TTC549 (cell line): ENCODE data around the gene AP5Z1.

Experiments used
- FAIRE-seq: peaks from 2 replicates; lab custom pipeline; 2012; peaks lifted over from hg19 to GRCh38; lab: Jason Lieb, UNC

Gene AP5Z1

DNA sequence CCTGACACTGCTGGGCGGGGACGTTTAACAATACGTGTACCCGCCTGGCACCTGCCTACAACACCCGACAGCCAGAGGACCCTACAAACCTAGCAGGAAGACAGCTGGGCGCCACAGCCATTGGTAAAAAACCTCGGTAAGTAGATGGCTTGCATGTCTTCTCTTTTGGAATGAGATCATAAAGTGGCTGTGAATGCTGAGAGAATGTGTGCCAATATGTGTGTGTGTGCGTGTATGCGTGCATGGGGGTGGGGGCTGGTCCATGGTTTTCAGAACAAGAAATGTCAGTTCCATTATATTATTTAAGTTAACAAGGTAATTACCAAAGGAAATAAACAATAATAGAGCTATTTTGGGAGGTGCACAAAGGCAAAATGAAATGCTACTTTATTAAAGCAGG, 47.3 kb downstream of the AP5Z1 start:
- FAIRE-seq = no peak

DNA sequence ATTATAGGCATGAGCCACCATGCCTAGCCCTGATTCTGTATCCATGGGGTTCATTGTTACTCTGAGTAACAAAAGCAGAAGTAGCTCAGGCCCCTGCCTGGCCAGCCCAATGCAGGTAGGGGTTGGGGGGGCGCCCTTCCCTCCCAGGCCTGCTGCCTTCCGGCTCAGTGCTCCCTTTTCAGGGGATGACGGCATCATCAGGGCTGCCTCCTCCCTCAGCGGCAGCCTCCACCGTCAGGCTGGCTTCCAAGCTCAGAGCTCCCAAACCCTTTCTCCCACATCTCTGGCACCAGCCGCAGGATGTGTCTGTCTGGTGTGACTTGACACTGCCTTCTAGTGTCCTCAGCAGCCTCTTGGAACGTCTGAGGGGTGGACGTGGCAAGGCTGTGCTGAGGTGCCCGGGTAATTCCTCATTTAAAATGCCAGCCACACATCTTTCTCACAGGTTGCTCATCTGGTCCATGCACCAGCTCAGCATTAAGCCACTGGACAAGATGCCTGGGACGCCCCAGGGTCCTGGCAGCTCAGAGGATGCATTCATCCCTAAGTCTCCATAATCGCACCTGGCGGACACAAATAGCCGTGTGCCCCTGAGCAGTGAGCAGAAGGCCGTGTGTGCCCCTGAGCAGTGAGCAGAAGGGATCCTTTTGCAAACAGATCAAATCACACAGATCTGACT, 48.2 kb downstream of the AP5Z1 start:
- FAIRE-seq = no peak

DNA sequence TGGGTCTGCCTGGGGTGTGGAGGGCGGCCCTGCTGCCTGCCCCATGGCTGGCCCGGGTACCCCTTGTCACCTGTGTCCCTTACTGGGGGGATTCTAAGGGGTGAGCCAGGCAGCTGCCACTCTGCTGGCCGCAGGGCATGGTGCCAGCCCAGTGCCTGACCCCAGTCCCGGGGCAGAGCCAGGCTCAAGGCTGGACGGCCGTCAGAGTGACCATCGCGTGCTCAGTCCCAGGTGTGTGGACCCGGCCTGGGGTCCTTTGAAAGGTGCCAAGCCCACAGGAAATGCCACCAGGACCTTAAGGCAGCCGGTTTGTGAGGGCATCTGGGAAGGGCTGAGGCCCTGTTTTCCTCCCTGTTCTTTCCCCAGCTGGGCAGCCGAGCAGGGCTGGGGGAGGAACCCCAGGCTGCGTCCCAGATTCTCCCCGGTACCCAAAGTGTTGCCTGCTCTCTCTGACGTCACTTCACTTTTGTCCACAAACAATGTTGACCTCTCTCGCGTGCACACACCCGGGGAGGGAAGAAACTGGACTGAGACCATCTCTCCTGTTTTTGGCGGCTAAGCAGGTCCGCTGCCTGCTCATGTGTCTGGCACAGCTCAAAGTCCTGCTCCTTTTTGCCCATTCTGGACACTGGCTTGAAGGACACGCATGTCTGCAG, 48.8 kb downstream of the AP5Z1 start:
- no peak for FAIRE-seq

DNA sequence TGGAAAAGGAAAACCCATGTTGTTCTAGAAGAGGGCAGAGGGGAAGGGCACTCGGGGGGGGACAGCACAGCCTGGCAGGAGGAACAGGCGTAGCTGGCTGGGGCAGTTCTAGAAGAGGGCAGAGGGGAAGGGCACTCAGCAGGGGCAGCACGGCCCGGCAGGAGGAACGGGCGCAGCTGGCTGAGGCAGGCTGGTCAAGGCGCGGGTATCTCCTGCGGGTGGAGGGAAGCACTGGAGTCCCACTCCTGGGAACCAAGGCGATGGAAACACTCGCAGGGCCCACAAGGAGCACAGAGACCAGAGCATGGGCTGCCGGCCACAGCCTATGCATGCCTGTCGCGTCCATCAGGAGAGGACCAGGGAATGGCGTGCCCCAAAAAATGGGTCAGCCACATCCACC, 49.7 kb downstream of the AP5Z1 start:
- FAIRE-seq = no peak

GRCh38 chr7:4828720-4829383, 53.4 kb downstream of the AP5Z1 start:
- no peak for FAIRE-seq

DNA sequence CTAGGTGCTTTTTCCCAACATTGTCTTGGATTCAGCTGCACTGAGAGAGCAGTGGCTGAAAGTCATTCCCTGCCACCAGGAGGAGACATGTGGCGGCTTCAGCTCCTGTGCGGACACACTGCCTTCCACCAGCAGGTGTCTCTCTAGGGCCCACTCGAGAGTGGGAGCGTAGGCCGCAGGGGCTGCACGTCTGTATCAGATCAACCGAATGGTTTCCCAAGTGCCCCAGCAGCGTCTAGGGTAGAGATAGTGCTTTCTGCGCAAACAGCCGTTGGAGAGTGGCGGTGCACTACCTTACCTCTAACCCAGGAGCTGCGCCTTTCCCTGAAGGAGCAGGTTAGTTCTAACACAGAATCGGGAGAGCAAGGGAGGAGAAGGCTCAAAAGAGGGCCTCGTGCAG, 54.8 kb downstream of the AP5Z1 start:
- no peak for FAIRE-seq

GRCh38 chr7:4831723-4832495, 56.5 kb downstream of the AP5Z1 start:
- no peak for FAIRE-seq

DNA sequence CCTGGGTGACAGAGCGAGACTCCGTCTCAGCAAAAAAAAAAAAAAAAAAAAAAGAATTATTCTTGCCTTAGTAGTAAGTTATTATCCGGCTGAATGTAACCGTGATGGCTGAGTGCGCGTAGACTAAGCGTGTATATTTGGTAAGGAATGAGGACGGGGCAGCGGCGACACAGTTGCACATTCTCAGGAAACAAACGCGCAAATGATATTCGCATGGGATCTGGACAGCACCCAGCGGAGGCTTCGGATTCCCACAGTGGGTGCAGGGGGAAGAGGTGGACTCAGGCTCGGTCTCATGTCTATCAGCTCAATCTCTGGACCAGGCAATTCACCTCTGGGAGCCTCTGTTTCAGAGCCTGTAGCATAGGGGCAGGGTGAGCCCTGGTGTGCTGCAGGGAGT, 57.3 kb downstream of the AP5Z1 start:
- no peak for FAIRE-seq

- no peak for FAIRE-seq
These were observed 57.8 kb downstream of the AP5Z1 start for GRCh38 chr7:4833176-4833575.

GRCh38 chr7:4833691-4834600, 58.5 kb downstream of the AP5Z1 start:
- no peak for FAIRE-seq

- FAIRE-seq = no peak
These were observed 59.4 kb downstream of the AP5Z1 start for GRCh38 chr7:4834601-4835397.

- no peak for FAIRE-seq
These were observed 60.2 kb downstream of the AP5Z1 start for GRCh38 chr7:4835398-4836205.

GRCh38 chr7:4836206-4836661, 60.8 kb downstream of the AP5Z1 start:
- no peak for FAIRE-seq

GRCh38 chr7:4837041-4837802, 61.8 kb downstream of the AP5Z1 start:
- FAIRE-seq = no peak

DNA sequence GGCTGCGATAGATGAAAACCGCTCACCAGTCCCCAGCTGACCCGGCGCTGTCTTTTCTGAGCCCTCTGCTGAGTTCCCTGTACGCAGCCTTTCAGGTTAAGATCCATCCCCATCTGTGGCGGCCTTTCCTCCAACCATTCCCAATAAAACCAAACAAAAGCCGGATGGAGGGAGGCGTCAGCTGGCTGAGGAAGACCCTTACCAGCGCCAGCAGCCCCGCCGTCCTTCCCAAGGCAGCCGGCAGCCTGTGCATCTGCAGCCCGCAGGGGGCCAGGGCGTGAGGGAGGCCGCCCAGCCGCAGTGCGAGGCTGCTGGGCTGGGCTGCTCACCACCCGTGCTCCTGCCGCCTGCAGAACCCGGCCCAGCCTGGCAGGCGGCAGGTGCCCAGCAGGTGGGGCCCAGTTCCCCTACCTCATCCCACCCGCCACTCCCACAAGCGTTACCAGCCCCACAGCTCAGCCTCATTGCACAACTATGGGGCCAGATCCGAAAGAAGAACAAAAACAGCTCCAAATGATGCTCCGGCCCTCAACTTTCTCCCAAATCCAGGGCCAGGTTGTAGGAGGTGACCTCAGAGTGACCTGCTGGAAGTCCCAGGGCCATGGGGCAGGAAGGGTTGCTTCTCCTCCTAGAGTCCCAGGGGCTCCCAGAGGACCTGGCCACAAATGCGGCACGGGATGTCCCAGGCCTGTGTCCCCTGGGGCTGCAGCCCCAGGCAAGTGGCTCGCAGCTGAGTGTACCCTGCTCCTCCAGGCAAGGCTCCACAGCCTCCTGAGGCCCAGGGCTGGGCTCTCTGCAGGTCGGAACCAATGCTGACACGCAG, 62.6 kb downstream of the AP5Z1 start:
- FAIRE-seq = no peak

GRCh38 chr7:4838626-4839334, 63.4 kb downstream of the AP5Z1 start:
- FAIRE-seq = no peak

GRCh38 chr7:4840079-4840501, 64.7 kb downstream of the AP5Z1 start:
- FAIRE-seq = no peak
